Esophagus squamous epithelium (tissue), 4 donors: ENCODE data around the gene ATP7A.

ENCODE experiments used
- CTCF ChIP-seq, 6 experiments: fragments of 450-650 bp in 4 of 6; fragments of 200-600 bp in 2 of 6; sonication (generic) in 2 of 6; IDR thresholded peaks; one replicate each; pipeline ENCODE4 v1.5.1; 2016 to 2019; ENCODE audit warnings: antibody characterized with exemption in 6 of 6, mild to moderate bottlenecking in 4 of 6, moderate library complexity in 4 of 6
- POLR2A ChIP-seq, 4 donors: fragments of 450-650 bp; IDR thresholded peaks; one replicate each; pipeline ENCODE4 v1.6.1; 2017; ENCODE audit warnings: antibody characterized with exemption in 4 of 4, mild to moderate bottlenecking in 4 of 4, moderate library complexity in 3 of 4

GRCh38 chrX:77936299-77936698 lies 25.8 kb downstream of the ATP7A start:
- TF ChIP-seq CTCF (IDR thresholded peaks at IDR 0.05) = no peak
- no peak for TF ChIP-seq POLR2A (IDR thresholded peaks at IDR 0.05)
